HG02610 (cell line): ENCODE results near the gene SRL.
"Not testable (repeated sequence)": the region's sequence is repeated elsewhere in the genome, so short reads cannot be mapped to it uniquely, and the experiment has no call there.

ENCODE experiments used
- ATAC-seq: cut with Tn5 transposase; IDR thresholded peaks from one replicate; pipeline ENCODE4 v1.9.1; 2021; ENCODE audit warnings: mild to moderate bottlenecking, moderate library complexity; ENCODE audit not compliant: unreplicated experiment

SRL gene

DNA sequence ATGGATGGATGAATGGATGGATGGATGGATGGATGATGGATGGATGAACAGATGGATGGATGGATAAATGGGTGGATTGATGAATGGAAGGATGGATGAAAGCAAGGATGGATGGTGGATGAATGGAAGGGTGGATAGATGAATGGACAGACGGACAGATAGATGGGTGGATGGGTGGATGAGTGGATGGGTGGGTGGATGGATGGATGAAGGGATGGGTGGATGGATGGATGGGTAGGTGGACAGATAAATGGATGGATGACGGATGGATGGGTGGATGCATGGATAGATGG is 14.9 kb downstream of the SRL start:
- no peak for ATAC-seq

DNA sequence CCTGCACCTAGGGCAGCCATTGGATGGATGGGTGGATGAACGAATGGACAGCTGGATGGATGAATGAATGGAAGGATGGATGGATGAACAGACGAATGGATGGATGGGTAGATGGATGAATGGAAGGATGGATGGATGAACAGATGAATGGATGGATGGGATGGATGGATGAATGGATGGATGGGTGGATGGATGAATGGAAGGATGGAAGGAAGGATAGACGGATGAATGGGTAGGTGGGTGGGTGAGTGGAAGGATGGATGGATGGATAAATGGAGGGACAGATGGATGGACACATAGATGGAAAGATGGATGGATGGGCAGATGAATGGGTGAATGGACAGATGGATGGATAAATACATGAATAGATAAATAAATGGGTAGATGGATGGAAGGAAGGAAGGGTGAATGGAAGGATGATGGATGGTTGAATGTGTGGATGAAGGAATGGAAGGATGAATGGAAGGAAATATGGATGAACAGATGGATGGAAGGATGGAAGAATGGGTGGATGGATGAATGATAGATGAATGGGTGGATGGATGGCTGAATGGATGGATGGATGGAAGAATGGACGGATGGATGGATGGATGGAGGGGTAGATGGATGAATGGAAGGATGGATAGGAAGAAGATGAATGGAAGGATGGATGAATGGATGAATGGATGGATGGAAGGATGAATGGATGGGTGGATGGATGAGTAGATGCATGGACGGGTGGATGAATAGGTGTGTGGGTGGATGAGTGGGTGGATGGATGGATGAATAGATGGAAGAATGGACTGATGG is 15.4 kb downstream of the SRL start:
- no peak for ATAC-seq

DNA sequence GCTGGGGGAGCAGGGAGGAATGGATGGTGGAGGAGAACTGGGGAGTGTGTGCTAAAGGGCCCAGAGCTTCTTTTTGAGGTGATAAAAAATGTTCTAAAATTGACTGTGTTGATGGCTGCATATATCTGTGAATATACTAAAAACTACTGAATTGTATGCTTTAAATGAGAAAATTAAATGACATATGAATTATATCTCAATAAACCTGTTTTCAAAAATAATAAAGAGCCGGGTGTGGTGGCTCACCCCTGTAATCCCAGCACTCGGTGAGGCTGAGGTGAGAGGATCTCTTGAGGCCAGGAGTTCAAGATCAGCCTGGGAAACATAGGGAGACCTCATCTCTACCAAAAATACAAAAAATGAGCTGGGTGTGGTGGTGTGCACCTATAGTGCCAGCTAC is 16.8 kb downstream of the SRL start:
- no peak for ATAC-seq

DNA sequence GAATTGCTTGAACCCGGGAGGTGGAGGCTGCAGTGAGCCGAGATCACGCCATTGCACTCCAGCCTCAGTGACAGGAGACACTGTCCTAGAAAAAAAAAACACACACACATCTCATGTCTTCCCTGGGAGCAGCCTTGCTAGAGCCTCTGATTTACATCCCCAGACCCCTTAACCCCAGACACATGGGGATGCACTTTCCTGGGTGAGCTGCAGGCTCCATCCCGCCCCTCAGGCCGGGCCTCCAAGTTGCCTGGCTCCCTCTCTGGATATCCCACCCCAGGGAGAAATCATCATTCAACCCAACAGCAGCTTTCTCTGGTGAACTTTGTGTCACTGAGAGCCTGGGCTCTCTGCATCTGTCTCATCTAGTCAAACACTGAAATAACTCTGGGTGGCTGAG is 21.5 kb downstream of the SRL start:
- ATAC-seq, result no peak

DNA sequence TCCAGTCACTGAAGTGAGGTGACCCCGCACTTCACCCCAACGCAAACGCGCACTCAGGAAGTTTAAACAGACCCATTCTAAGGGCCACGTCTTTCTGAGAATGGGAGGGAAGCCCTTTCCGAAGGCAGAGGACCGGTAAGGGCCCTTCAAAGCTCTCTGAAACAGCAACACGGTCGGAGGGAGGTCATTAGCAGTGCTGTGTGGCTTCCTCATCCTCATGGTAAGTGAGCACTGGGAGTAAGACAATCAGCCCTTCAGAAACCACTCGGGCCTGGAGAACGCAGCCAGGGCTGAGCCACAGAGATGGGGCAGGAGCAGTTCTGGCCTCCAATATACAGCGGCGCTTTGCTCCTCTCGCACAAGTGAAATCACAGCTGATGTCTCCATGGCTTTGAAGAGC is 23.7 kb downstream of the SRL start:
- no peak for ATAC-seq

DNA sequence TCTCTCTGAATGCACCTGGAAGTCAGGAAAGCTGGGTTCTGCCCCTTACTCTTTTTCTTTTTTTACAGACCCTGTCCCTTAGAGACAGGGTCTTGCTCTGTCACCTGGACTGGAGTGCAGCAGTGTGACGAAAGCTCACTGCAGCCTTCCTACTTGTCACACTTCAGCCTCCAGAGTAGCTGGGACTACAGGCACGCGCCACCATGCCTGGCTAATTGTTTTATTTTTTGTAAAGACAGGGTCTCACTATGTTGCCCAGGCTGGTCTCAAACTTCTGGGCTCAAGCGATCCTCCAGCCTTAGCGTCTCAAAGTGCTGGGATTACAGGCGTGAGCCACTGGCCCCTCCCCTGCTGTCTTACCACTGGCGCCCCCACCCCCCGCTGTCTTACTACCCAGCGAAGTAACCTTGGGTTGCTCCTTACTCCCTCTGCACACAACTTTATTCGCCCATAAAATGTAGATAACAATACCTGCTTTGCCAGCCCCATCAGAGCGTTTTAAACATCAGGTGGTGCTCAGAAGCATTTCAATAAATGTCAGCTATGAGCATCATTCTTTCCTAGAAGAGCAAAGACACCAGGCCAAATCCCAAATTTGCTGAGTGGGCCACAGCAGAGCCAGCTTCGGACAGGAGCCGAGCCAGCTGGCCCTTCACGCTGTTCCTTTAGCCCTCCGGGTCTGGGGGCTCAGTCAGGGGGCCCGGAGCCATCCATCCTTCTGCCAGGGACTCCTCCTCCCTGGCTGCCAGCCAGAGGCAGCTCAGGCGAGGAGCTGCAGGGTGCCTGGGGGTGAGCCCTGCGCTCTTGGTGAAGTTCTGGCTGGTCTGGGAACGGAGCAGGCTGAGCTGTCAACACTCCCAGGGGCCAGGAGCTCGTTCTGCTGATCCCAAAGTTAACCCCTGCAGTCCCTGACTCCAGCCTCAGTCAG is 24.4 kb downstream of the SRL start:
- ATAC-seq, result no peak

DNA sequence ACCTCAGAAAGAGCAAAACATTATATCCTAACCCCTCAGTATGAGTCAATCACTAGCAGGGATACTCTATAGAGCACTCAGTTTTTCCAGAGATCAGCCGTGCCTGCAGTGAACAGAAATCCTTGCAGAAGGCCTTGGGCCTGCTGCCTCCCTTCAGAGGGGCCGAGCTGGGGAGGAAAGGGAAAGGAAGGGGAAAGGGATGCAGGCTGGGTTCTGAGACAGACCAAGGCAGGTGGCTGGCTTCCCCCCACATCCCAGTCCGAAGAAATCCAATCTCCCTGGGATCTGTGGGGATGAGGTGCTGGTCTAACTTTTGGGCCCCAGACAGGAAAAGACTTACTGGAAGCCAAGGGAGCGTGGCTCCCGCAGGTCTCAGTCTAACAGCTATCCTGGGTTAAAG is 25.3 kb downstream of the SRL start:
- no peak for ATAC-seq

DNA sequence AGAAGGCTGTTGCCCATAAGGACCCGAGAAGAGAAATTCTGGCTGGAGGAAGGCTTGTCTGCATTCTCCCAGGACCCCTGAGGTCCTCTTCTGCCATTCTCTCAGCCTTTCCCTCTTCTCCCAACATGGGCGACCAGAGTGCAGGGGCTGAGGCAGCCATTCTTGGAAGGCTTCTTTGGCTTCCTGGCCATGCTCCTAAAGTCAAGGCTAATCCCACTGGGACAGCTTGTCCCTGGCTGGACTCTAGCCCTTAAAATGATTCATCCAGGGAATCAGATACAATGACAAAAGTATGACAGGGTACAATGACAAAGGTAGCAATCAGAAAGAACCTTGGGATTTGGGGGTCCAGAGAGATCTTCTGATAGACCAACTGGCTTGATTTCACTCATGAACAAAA is 26.8 kb downstream of the SRL start:
- ATAC-seq, result no peak

DNA sequence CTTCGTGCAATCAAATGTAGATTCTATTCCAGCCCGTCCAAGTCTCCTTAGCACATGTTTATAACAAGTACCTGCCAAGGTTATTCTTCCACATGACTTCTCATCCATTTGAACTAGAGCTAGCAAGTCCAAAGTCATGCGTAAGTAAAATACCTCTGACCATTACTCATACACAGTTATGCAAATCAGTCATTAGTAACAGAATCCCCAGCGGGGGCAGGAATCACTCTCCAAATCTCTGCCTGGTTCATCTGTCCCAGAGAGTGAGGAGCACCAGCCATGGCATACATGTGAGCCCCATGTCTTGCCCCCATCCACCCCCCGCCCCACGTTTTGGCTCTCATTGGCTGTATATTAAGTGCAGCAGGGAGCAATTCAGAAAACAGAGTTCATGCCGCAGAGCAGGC is 27.7 kb downstream of the SRL start:
- no peak for ATAC-seq

DNA sequence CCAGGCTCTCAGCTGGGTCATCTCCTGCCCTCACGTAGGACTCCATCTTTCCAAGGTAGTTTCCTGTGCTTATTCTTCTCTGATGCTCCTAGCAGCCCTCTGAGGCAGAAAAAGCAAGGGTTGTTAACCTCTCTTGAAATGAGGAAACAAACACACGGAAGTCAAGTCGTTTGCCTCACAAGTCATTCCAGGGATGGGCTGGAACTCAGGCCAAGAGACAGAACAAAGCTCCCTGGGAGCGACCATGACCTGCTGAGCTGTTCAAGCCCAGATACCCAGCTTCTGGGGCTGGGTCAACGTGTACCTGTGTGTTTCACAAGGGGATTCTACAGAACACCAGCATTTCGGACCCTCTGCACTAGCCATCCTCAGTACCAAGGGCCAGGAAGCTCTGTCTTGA is 28.1 kb downstream of the SRL start:
- ATAC-seq, result no peak

DNA sequence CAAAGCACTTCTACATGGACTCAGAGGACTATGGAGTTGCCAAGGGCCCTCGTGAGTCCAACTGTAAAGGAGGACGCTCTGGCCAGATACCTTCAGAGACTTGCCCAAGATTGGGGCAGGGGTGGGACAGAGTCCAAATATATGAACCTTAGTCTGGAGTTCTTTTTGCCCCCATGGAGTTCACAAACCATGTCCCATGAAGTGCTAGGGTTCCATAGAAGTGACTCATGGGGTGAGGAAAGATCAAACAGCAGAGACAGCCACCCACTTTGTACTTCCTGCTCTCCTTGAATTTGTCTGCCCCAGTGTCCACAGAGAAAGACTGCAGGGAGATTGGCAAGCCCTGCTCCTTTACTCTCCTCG is 29.0 kb downstream of the SRL start:
- no peak for ATAC-seq

DNA sequence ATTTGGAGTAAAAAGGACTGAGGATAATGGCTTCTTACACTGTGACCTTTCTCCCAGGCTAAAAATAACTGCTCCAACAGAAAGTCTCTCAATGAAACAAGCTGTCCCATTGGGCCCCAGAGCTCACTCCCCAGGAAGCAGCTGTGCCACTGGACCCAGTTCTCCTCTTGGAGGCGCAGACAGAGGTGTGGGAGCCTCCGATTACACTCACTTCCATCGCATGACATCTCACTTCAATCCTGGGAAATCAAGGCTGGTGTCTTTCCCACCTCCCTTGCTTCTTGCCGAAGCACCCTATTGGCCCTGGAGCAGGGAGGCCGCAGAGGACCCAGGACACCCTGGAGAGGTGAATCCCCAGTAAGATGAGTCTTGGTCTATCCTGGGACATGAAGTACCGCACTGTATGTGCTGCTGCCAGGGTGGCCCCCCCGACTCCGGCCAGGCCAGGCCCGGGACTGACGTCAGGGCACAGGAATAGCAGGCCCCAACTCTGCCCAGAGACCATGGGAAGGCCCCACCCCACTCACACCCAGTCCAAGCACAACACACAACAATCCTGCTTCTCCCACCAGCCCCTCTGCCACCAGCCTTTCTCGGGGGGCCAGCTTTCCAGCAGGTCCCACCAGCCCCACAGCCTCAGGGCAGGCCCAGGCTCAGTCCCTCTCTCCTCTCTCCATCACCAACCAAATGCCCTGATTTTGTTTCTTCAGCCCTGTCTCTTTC is 29.5 kb downstream of the SRL start:
- ATAC-seq, result no peak

DNA sequence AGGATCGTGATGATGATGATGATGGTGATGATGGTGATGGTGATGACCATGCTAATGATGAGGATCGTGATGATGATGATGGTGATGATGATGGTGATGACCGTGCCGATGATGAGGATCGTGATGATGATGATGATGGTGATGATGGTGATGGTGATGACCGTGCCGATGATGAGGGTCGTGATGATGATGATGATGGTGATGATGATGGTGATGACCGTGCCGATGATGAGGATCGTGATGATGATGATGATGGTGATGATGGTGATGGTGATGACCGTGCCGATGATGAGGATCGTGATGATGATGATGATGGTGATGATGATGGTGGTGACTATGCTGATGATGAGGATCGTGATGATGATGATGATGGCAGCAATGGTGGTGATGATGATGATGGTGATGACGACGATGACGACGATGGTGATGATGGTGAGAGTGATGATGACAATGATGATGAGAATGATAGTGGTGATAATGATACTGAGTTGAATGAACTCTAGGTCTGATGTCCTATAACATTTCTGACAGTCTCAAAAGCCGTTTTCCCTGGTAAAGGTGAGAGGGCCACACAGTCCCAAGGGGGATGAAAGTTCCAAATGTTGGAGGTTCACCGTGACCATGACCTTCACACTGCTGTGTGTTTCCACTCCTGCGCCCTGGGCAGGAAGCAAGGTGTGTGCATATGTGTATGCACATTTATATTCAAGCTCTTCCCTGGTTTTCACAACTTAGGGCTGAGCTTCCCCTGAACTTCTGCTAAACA is 30.3 kb downstream of the SRL start:
- not testable (repeated sequence) for ATAC-seq

DNA sequence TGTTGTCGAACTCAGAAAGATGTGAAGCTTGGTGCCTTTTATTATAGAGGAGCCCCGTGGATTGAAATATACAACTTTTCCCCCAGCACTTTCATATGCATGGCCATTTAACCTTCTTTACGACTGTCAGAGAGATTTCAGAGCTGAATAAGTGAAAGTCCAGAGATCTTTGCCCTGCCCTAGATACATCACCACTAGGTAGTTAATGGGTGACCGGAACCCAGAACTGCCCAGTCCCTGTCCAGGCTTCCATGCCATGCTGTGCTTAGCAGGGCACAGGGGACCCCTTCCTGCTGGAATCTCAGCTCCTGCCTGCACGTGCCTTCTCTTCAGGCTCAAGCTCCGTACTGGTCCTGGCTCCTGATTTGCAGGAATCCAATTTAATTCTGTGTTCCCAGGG is 32.2 kb downstream of the SRL start:
- no peak for ATAC-seq

DNA sequence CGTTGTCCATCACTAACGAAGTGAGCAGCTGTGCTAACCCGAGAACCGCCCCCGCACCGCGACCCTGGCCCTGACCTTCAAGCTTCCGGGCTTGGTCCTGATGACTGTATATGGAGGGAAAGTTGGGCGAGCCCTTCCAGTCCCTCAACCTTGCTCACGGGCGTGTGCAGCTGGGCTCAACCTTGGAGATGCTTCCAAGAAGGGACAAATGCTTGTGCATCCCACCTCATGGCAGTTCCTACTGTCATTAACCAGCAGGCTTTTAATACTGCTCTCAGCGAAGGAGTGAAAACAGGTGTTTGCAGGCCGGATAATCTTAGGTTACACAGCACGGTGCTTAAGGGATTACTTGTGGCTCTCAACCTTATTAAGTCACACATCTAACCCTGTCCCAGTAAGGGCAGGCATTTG is 33.5 kb downstream of the SRL start:
- ATAC-seq, result no peak

DNA sequence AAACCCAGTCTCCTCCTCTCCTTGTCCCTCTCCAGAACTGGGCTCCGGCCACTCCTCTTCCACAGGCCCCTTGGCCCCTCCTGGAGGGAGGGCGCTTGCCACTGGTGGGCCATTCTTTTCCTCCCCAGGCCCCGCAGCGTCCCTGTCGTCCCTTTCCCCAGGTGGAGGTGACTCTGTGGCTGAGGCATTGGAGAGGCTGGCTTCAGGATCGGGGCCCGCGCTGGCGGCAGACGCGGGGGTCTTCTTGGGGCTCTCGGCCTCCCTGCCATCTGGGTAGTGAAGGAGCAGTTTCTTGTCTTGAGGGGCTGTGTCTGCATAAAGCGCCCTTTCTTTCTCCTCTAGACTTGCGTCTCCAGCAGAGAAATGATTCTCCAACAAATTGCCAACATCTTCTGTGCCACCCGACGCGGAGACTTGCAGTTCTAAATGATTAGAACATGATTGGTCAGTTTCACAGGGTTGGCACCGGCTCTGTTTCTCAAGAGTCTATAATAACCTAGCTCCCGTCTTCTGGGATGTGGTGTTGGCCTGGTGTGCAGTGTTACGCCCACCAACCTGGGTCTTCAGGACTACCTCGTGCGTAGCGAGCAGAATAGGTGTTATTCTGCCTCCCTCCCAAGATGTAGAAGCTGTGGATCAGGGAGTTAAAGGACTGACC is 34.1 kb downstream of the SRL start:
- ATAC-seq, result no peak

DNA sequence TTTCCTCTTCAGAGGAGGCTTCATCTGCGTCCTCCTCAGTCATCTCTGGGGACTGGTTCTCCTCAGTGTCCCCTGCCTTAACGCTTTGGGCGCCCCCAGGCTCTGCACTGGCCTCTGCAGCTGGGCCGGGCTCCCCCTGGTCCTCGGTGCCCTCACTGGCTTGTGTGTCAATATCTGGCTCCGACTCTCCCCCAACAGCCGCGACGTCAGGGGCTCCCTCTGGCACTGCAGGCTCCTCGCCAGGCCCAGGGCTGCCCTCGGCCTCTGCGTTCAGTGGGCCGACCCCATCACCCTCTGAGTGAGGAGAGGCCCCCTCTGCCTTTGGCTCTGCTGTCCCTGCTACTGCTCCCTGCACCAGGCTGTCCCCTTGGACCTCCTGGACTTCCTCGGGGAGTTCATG is 34.7 kb downstream of the SRL start:
- ATAC-seq, result no peak

DNA sequence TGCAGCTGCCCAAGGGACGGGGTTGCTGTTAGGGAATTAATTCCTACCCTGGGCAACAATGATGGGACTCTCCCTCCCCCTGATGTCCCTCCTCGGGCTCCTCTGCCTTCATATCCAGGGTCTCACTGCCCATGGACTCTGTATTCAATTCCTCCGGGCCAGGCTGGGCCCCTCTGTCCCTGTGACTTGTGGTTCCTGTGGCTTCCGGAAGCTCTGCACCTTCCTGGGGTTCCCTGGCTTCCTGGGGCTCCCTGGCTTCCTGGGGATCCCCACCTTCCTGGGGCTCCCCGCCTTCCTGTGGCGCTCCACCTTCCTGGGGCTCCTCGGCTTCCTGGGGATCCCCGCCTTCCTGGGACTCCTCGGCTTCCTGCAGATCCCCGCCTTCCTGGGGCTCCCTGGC is 35.2 kb downstream of the SRL start:
- ATAC-seq, result no peak

DNA sequence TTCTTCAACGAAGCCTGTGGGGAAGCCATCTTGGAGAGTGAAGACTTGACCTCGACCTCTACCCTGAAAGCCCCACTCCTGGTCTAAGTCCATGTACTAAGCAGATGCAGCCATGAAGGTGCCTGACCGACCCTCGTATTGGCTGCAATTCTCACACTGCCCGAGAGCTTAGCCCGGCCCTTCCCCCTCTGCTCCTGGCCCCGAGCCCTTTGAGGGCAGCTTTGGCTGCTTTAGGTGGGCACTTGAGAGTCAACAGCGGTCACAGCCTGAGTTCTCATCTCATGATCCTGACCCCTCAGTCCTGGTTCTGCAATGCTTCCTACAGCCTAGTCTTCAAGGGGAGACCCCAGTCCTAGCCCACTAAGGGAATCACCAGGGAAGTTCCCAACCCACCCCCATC is 35.9 kb downstream of the SRL start:
- ATAC-seq, result no peak

DNA sequence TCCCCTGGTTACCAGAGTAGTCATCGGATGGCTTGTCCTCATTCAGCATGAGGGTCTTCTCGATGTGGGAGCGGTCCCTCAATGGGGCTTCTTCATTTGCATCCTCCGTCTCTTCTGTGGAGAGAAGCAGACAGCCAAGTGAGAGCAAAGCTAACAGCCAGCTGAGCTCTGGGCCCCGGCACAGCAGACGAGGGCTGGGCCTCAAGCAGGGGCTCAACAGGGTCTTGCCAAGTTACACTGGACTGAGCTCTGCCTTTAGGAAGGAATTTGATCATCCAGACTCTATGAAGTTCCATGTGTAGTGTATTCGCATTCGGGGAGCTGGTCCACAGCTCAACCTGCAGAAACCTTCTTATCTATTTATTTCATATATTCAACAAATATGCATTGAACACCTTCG is 37.4 kb downstream of the SRL start:
- ATAC-seq, result no peak

DNA sequence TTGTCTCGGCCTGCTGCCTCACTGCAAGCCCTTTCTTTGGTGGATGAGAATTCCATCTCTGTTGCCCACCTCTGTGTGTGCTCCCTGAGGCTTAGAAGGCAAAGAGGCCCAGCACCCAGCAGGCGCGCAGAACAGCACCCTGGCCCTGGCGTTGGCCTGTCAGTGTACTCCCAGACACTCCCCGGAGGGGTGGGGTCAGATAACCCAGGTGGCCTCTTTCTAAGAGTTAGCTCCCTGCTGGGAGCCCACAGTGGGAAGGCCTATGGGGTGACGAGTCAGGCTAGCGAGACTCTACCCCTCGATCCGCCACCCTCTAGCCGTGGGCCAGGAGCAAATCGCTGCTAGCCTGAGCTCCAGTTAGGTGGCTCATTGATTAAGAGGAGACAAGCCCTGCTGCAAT is 38.1 kb downstream of the SRL start:
- ATAC-seq, result no peak
